Upper lobe of left lung (tissue), 4 donors: ENCODE measurements around the gene THBS2.

ENCODE experiments used
- CTCF ChIP-seq, 6 experiments: fragments of 450-650 bp in 4 of 6; fragments of 200-600 bp in 2 of 6; sonication (generic) in 2 of 6; IDR thresholded peaks; one replicate each; pipeline ENCODE4 v1.5.1; 2016 to 2019; ENCODE audit warnings: antibody characterized with exemption in 6 of 6
- EP300 ChIP-seq, 4 donors: sonication (generic); formaldehyde crosslinking; IDR thresholded peaks; one replicate each; pipeline ENCODE4 v1.5.1; 2017; ENCODE audit warnings: antibody characterized with exemption in 4 of 4, control low read depth in 2 of 4
- POLR2A ChIP-seq, 4 donors: fragments of 450-650 bp; IDR thresholded peaks; one replicate each; pipeline ENCODE4 v1.5.1; 2016 to 2017; ENCODE audit warnings: antibody characterized with exemption in 4 of 4, mild to moderate bottlenecking in 2 of 4
- POLR2AphosphoS5 ChIP-seq, 2 donors: sonication (generic); formaldehyde crosslinking; IDR thresholded peaks; one replicate each; pipeline ENCODE4 v1.5.1; 2017; ENCODE audit warnings: antibody characterized with exemption in 2 of 2

- TF ChIP-seq POLR2A (IDR thresholded peaks at IDR 0.05) (no peak), CTCF (IDR thresholded peaks at IDR 0.05) (no peak), POLR2AphosphoS5 (IDR thresholded peaks at IDR 0.05) (no peak), EP300 (IDR thresholded peaks at IDR 0.05) (no peak)
Measured at GRCh38 chr6:169204167-169204566, 49.5 kb downstream of the THBS2 start.
